ENCODE measurements around the gene MED16. TPM values are rescaled to one million over a fixed set of nuclear protein-coding genes. Genes with fewer than 3 reads are reported as not detected.

MED16 gene
- total RNA-seq, 1 experiment from 2014 or later: 36.2 TPM

DNA sequence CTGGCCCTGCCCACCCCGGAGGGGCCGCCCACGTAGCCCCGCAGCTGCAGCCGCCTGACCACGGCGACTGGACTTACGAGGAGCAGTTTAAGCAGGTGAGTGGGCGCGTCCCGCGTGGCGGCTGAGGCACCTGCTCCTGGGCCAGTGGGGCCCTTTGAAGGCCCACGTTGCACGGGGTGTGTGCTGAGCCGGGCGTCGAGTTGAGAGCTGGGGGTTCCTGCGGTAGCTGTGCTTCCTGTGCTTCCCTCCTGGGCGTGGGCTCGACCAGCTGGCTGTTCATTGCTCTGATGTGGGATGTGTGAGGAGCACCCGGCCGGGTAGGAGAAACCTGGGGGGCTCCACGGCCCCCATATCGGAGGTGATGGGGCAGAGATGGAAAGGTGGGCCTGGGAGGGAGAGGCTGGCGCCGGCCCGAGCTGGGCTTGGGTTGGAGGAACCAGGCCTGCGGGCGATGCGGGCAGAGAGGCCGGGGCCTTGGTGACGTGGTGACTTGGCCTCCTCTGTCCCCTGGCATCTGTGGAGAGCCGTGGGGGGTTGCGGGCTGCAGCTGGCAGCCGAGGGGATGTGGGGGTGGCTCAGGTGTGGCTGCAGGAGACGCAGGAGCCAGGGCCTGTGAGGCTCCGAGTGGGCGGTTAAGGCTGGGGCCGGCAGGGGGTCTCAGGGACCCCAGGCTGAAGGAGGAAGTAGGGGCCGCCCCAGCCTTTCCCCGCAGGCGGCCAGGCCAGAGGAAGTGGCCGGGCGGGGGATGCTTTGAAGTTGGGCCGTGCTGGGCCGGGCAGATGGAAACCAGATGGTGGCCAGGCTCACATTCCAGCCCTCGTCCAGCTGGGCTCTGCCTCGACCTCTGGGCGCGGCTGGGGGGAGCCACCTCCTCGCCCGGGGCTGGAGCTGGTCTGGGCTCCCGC is 39.9 kb upstream of the MED16 start:
- DNase-seq: peak; percentile 91
- H3K4me3 ChIP-seq (ENCODE audit: insufficient read depth, low read depth, low read length): no peak overlapping the region
- H3K27me3 ChIP-seq (ENCODE audit: control insufficient read depth, insufficient read depth, low read length): no peaks in the 10 kb centered on the region
- peaks cover 4% of the 10 kb centered on the region for H3K36me3 ChIP-seq (replicated peaks; ENCODE audit: control insufficient read depth, insufficient read depth, low read length)

DNA sequence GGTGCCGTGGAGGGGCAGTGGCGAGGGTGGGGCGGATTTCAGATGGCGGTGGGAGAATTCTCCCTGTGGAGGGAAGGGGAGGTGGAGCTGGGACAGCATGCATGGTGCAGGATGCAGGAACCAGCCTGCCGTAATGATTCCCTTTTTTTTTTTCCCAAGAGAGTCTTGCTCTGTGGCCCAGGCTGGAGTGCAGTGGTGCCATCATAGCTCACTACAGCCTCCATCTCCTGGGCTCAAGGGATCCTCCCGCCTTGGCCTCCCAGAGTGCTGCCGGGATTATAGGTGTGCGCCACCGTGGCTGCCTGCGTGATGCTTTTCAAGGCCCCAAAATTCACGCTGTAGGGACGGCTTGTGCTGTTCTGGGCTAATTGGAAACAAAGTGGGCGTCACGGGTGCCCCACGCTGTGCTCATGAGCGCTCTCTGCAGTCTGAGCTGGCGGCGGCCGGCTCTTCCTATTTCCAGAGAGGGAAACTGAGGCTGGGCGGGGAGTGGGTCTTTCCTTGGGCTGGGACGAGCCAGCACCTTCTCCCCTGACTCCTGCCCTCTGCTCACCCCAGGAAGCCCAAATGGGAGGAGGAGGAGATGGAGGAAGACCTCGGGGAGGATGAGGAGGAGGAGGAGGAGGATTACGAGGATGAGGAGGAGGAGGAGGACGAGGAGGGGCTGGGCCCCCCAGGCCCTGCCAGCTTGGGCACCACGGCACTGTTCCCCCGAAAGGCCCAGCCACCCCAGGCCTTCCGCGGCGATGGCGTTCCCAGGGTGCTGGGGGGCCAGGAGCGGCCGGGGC is 39.1 kb upstream of the MED16 start:
- DNase-seq: no peak
- Histone ChIP-seq H3K36me3 (replicated peaks; ENCODE audit: control insufficient read depth, insufficient read depth, low read length) (peaks cover 4% of the 10 kb centered on the region), H3K4me3 (ENCODE audit: insufficient read depth, low read depth, low read length) (no peak overlapping the region), H3K27me3 (ENCODE audit: control insufficient read depth, insufficient read depth, low read length) (no peaks in the 10 kb centered on the region)

DNA sequence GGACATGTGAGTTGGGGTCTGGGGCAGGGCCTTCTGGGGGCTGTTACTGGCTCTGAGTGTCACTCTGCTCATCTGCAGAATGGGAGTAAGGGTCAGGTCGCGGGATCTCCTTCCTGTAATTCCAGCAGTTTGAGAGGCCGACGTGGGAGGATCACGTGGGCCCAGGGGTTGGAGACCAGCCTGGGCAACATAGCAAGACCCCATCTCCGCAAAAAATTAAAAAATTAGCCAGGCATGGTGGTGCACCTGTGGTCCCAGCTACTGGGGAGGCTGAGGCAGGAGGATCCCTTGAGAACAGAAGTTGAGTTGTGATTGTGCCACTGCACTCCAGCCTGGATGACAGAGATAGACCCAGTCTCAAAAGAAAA is 36.9 kb upstream of the MED16 start:
- no peak overlapping the region for H3K4me3 ChIP-seq (ENCODE audit: insufficient read depth, low read depth, low read length)
- DNase-seq: no peak
- H3K36me3 ChIP-seq (replicated peaks; ENCODE audit: control insufficient read depth, insufficient read depth, low read length): peaks cover 4% of the 10 kb centered on the region
- H3K27me3 ChIP-seq (ENCODE audit: control insufficient read depth, insufficient read depth, low read length): no peaks in the 10 kb centered on the region

DNA sequence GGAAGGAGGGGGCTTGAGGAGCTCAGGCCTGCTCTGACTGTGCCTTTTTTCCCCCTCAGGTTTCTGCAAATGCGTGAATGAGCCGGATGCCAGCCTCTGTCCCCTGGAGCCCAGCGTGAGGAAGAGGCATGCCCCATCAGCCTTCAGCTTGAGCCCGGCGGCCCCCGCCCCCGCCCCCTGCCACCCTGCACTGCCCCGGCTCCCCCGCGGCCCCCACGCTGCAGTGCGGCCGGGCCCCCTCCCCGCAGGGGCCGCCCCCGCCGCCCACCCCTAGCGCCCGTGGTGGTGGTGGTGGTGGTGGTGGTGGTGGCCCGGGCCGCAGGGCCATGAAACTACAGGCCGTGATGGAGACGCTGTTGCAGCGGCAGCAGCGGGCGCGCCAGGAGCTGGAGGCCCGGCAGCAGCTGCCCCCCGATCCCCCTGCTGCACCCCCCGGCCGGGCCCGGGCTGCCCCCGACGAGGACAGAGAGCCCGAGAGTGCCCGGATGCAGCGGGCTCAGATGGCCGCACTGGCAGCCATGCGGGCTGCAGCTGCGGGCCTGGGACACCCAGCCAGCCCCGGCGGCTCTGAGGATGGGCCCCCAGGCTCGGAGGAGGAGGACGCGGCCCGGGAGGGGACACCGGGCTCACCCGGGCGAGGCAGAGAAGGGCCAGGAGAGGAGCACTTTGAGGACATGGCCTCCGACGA is 36.4 kb upstream of the MED16 start:
- no peak overlapping the region for H3K4me3 ChIP-seq (ENCODE audit: insufficient read depth, low read depth, low read length)
- H3K36me3 ChIP-seq (replicated peaks; ENCODE audit: control insufficient read depth, insufficient read depth, low read length): peaks cover 4% of the 10 kb centered on the region
- no peaks in the 10 kb centered on the region for H3K27me3 ChIP-seq (ENCODE audit: control insufficient read depth, insufficient read depth, low read length)
- no peak for DNase-seq

DNA sequence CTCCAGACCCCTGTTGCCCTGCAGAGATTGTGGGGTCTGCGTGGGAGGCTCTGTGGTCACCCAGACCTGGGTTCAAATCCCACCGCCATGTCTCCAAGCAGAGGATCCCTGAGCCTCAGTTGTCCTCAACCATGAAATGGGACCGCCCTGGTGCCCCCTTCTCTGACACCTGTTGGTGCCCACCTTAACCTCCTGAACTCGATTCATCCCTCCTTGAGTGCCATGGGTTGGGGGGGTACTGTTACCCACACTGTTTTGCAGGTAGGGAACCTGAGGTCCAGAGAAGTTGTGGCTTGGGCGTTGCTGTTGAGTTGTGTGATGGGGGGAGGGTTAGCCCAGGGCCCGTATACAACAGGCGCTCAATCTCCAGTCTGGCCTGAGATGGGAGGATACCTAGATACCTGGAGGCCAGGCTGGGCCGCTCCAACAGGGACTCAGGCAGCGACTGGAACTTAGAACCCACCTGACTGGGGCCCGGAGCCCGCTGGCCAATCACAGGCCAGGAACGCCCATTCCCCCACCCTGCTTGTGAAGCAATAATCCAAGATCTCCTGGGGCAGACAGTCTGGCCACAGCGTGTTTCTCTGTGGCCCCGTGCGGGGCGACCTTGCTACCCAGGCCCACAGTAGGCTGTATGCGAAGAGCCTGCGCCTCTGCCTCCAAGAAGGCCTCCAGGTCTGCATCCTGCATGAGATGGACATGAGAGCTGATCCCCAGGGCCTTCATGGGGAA is 35.6 kb upstream of the MED16 start:
- DNase-seq: peak; percentile 89
- no peak overlapping the region for H3K4me3 ChIP-seq (ENCODE audit: insufficient read depth, low read depth, low read length)

DNA sequence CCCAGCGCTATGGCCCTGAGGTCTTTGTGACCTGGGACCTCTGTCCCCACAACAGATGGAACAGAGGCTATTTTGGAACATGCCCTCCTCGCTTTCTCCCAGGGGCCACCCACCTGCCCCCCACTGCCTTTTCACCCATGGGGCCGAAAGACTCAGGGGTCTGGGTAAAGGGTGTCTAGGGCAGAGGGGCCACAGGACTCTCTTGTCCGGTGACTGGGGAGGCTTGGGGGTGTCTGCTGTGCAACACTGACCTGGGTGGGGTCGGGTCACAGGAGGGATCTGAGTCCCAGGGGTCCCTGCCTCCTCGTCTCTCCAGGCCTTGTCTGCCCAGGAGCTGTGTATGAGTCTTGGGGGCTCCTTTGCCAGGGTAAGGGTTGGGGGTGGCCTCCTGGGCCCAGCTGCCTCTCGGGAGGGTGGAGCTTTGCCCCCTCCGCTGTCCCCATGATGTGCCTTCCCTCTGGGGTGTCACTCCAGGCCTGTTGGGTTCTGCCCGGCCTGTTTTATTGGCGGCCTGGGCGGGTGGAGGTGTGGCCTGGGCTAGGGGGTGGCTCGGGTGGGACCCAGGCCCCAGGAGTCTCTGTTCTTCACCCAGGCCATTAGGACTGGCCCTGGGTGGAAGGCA is 34.9 kb upstream of the MED16 start:
- H3K4me3 ChIP-seq (ENCODE audit: insufficient read depth, low read depth, low read length): peak overlapping the region; percentile 91
- peak; percentile 88 for DNase-seq
- H3K36me3 ChIP-seq (replicated peaks; ENCODE audit: control insufficient read depth, insufficient read depth, low read length): peaks cover 4% of the 10 kb centered on the region

More for the DNA sequence above, 35.6 kb upstream of the MED16 start:
- Histone ChIP-seq H3K36me3 (replicated peaks; ENCODE audit: control insufficient read depth, insufficient read depth, low read length) (peaks cover 4% of the 10 kb centered on the region), H3K27me3 (ENCODE audit: control insufficient read depth, insufficient read depth, low read length) (no peaks in the 10 kb centered on the region)

DNA sequence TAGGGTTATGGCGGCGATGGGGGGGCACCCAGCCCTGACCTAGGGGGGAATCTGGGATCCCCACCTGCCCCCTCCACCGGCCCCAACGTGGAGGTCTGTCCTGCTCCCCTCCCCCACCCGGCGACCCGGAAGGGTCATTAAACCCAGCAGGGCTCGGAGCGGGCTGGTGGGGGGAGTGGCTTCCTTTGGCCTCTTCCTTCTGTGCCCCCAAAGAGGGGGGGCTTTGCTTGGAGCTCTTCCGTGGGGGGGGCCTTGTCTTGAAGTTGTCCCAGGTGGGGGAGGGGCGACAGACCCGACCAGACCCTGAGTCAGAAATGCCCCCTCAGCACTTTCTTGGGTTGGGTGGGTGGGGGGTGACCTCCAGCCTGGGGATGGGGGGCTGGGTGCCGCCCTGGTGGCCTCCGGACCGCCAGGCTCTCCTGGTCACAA is 34.4 kb upstream of the MED16 start:
- Histone ChIP-seq H3K4me3 (ENCODE audit: insufficient read depth, low read depth, low read length) (peak overlapping the region; percentile 91), H3K27me3 (ENCODE audit: control insufficient read depth, insufficient read depth, low read length) (no peaks in the 10 kb centered on the region)
- DNase-seq: peak; percentile 93

More for the DNA sequence above, 34.9 kb upstream of the MED16 start:
- no peaks in the 10 kb centered on the region for H3K27me3 ChIP-seq (ENCODE audit: control insufficient read depth, insufficient read depth, low read length)

DNA sequence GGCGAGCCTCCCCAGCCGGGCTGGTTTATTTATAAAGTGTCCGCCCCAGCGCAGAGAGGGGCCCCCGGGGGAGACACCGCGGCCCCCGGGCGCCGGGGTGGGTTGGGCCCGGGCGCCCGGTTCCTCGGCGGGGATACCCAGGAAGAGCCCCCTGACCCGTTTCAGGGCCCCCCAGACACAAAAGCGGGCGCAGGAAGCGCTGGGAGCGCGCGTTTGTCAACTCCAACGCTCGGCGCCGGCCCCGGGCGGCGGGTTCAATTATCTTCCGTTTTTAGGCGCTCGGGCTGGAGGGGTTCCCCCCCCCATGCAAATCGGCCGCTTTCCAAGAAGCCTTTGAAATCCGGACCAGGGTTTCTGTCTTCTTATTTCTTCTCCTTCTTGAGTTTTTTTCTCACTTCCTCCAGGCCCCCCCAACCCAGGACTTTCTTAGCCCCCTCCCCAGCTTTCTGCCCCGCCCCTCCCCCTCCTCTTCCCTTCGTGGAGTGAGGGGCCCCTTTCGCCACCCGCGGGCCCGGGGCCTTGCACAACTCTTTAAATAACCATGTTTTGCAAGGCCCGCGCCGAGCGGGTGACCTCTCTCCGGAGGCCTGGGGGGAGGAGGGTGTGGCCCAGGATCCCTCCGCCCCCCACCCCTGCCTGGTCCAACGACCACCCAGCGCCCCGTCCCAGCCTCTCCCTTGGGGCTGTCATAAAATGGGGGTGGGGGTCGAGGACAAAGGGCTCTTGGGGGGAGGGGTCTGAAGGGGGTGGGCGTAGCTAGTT is 33.8 kb upstream of the MED16 start:
- peak overlapping the region; percentile 91 for H3K4me3 ChIP-seq (ENCODE audit: insufficient read depth, low read depth, low read length)
- no peaks in the 10 kb centered on the region for H3K27me3 ChIP-seq (ENCODE audit: control insufficient read depth, insufficient read depth, low read length)
- H3K36me3 ChIP-seq (replicated peaks; ENCODE audit: control insufficient read depth, insufficient read depth, low read length): peaks cover 1% of the 10 kb centered on the region; the same call in 1 of the 2 replicates
- DNase-seq: peak; percentile 94

More for the DNA sequence above, 34.4 kb upstream of the MED16 start:
- H3K36me3 ChIP-seq (replicated peaks; ENCODE audit: control insufficient read depth, insufficient read depth, low read length): peaks cover 1% of the 10 kb centered on the region; the same call in 1 of the 2 replicates

DNA sequence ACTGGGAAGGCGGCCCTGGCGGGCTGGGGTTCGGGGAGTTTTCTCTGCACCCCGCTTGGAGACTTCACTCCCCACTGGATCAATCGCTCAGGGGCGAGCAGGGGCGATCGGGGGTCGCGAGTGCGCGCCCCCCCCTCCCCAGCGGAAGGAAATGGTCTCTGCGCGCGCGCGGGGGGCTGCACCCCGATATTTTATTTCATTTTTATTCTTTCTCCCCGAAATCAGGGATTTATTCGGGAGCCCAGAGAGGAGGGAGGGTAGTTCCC is 33.3 kb upstream of the MED16 start:
- DNase-seq: no peak
- Histone ChIP-seq H3K36me3 (replicated peaks; ENCODE audit: control insufficient read depth, insufficient read depth, low read length) (peaks cover 1% of the 10 kb centered on the region; the same call in 1 of the 2 replicates), H3K27me3 (ENCODE audit: control insufficient read depth, insufficient read depth, low read length) (peaks cover 2% of the 10 kb centered on the region), H3K4me3 (ENCODE audit: insufficient read depth, low read depth, low read length) (peak overlapping the region; percentile 91)

DNA sequence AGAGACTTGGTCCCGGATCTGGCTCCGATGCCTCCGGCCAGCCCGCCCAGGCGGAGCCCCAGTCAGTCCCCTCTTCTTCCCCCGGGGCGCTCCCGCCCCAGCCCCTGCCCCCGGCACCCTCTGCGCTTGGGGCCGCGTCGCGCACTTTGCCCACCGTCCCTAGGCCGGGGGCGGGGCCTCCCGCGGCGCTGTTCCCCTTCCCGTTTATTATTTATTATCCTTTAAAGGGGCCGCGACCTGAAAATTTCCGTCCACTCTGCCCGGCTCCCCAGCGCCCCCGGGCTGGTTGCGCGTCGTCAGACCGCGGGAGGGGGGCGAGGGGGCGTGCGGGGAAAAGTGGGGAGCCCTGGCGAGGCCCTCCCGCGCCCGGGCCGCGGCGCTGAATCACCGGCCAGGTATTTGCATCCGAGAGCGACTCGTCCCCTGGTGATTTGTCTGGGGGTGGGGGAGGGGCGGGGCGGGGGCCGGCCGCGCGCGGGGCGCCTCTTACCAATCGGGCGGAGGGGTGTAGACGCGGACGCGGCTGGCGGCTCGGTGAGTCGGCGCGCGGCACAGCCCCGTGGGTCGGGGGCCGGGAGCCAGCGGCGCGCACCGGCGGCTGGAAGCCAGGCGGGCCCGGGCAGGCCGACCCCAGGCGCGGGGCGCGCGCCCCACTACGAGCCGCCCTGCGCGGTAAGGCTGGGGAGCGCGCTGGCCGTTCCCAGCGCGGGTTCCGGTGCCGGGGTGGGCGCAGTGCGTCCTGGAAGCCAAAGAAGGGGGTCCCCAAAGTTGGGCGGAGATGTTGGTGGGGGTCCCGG is 32.7 kb upstream of the MED16 start, which contains the start of gene ARID3A:
TSS of gene ARID3A (plus strand) at position 510 of the 797 bp plus-strand sequence. CDS start 3,494 bp downstream, outside the sequence.
- Histone ChIP-seq H3K27me3 (ENCODE audit: control insufficient read depth, insufficient read depth, low read length) (peaks cover 8% of the 10 kb centered on the region), H3K36me3 (replicated peaks; ENCODE audit: control insufficient read depth, insufficient read depth, low read length) (peaks cover 1% of the 10 kb centered on the region; the same call in 1 of the 2 replicates)

DNA sequence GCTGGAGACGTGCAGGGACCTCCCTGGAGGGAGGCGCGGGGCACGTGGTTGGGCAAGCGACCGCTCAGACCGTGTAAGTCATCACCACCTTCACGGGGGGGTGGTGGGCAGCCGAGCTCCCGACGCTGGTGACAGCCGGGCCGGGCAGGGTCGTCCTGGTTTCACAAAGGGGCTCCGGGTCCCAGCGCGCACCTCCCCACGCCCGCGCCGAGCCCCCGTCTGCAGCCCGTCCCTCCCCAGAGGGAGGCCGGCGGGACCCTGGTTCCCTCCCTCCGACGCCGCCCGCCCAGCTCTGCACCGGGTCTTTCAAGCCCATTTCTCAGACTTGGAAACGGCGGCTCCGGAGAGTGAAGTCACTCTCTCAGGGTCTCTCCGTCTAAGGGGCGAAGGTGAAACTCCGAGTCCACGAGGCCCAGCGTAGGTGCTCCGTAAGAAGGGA is 32.1 kb upstream of the MED16 start:
- peak overlapping the region; percentile 91 for H3K4me3 ChIP-seq (ENCODE audit: insufficient read depth, low read depth, low read length)
- H3K27me3 ChIP-seq (ENCODE audit: control insufficient read depth, insufficient read depth, low read length): peaks cover 14% of the 10 kb centered on the region
- peak; percentile 88 for DNase-seq
- peaks cover 1% of the 10 kb centered on the region; the same call in 1 of the 2 replicates for H3K36me3 ChIP-seq (replicated peaks; ENCODE audit: control insufficient read depth, insufficient read depth, low read length)

More for the DNA sequence above, 32.7 kb upstream of the MED16 start, which contains the start of gene ARID3A:
- peak; percentile 99 for DNase-seq
- H3K4me3 ChIP-seq (ENCODE audit: insufficient read depth, low read depth, low read length): peak within 1 kb of the TSS; percentile 91

DNA sequence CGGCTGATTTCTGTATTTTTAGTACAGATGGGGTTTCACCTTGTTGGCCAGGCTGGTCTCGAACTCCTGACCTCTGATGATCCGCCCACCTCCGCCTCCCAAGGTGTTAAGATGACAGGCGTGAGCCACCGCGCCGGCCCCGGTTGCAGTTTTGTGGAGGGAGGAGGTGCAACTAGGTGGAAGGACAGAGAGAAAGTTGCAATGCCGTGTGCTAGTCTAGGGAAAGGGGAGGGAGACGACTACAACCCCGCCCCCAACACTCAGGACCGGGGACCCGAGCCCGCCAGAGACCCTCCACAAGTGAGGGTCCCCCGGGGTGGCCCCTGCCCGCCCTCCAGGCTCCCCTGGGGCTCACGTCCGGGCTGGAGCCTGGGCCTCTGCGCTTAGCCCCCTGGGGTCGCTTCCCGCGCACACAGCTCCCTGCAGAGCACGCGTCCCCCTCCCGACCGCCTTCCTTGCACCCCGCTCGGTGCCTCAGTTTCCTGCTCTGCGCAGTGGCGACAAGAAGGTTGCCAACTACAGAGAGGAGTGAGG is 31.6 kb upstream of the MED16 start:
- DNase-seq: peak; percentile 87
- Histone ChIP-seq H3K27me3 (ENCODE audit: control insufficient read depth, insufficient read depth, low read length) (peaks cover 18% of the 10 kb centered on the region), H3K36me3 (replicated peaks; ENCODE audit: control insufficient read depth, insufficient read depth, low read length) (no peaks in the 10 kb centered on the region), H3K4me3 (ENCODE audit: insufficient read depth, low read depth, low read length) (peak overlapping the region; percentile 91)

All from H7 (cell line).